ENCODE measurements around the gene RNF13.
A peak's percentile ranks its signal among the peaks of the same experiment; 100 is the strongest.
"Not testable (repeated sequence)": the region's sequence is repeated elsewhere in the genome, so short reads cannot be mapped to it uniquely, and the experiment has no call there.

Gene RNF13

DNA sequence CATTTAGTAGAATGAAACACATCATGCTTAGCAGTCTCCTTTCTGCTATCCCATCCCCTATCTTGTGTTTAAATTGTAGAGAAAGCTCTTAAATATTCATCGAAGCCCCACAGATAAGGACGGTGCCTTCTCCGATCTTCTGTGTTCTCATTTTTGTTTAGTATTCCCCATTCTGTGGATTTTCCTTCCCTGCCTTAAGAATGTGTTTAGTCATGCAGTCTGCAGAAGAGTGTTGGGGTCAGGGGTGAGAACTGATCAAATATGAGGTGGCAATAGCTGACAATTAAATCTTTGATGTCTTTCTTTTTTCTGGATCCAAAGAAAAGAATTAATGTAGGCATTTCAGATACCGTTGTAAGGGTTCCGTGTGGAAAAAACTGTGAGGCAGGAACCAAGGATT is 11.4 kb upstream of the RNF13 start:
- DNase-seq = no peak

DNA sequence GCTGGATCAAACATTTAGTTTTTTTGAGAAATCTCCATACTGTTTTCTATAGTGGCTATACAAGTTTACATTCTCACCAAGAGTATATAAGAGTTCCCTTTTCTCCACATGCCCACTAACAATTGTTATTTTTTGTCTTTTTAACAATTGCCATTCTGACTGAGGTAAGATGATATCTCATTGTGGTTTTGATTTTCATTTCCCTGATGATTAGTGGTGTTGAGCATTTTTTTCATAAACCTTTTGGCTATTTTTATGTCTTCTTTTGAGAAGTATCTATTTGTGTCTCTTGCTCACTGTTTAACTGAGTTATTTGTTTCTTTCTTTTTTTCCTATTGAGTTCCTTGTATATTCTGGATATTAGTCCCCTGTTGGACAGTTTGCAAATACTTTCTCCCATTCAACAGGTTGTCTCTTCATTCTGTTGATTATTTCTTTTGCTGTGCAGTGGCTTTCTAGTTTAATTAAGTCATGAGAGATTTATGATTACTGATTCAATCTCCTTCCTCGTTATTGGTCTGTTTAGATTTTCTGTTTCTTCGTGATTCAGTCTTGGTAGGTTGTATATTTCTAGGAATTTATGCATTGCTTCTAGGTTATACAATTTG is 6.7 kb upstream of the RNF13 start:
- no peak for DNase-seq

GRCh38 chr3:149808209-149808829 is 4.7 kb upstream of the RNF13 start:
- DNase-seq = peak; percentile 39

GRCh38 chr3:149809699-149810098 is 3.3 kb upstream of the RNF13 start:
- no peak for DNase-seq

- DNase-seq = no peak
Observed at GRCh38 chr3:149810846-149811245, 2.2 kb upstream of the RNF13 start.

GRCh38 chr3:149812165-149812605 is 830 bp upstream of the RNF13 start:
- no peak for DNase-seq

DNA sequence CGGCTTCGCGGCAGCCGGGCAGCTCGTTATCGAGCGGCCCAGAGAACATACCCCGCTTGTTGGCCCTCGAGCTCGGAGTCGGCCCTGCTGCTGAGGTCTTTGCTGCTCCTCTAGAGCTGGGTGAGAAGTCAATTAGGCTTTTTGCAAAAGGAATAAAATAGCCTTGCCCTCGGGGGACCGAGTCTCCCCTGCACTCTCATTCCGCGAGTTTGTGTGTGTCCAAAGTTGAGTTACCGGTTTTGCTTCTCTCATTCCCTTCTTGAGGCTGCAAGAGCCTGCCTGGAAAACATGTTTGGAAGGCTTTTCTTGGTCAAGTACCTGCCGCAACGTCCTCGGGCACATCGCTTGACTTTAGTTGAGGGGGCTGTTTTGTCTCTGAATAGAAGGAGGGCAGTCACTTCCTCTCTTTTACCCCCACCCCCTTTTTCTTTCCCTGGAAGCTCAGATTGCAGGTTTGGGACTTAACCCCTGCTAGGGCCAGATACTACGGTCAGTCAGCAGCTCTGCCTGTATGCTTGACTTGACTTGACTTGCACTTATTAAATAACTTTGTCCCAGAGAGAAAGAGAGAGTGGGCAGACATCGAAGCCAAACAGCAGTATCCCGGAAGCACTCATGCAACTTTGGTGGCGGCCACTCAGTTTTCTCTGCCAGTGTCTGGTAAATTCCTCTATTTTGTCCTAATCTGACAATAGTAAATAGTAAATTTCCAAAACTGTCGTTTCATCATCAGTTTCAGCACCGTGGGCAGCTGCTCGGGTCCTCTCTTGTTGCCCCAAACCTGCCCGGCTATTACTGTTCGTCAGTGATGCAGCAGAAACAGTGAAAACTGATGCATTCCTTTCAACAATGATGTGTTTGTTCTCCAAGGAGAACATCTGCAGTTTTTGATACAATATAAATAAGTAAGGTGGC is 609 bp downstream of the RNF13 start:
- no peak for DNase-seq

GRCh38 chr3:149815321-149815720 is 2.3 kb downstream of the RNF13 start:
- no peak for DNase-seq

GRCh38 chr3:149815728-149816127 is 2.7 kb downstream of the RNF13 start:
- no peak for DNase-seq

- DNase-seq = no peak
Observed at GRCh38 chr3:149816311-149816710, 3.3 kb downstream of the RNF13 start.

GRCh38 chr3:149816986-149817385 is 4.0 kb downstream of the RNF13 start:
- DNase-seq = no peak

- DNase-seq = no peak
Observed at GRCh38 chr3:149819432-149819831, 6.4 kb downstream of the RNF13 start.

GRCh38 chr3:149820183-149820582 is 7.2 kb downstream of the RNF13 start:
- DNase-seq = no peak

- no peak for DNase-seq
Observed at GRCh38 chr3:149826636-149827035, 13.6 kb downstream of the RNF13 start.

DNA sequence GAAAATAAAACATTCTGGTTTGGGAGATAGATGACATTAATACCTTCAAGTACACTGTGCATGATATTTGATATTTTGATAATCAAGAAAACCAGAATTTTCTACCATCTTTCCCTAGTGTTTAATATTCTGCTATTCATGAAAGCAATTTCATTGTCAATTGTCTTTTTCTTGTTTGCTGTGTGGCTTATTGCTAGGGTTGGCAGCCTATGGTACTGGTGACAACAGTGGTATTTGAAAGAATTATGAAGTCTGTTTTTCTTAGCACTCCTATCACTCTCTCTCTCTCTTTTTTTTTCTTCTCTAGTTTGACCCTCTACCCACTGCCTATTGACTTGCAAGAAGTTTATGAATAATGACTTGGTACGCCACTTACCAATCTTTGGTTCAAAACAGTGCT is 15.4 kb downstream of the RNF13 start:
- DNase-seq = no peak

GRCh38 chr3:149829631-149830030 is 16.6 kb downstream of the RNF13 start:
- DNase-seq = not testable (repeated sequence)

DNA sequence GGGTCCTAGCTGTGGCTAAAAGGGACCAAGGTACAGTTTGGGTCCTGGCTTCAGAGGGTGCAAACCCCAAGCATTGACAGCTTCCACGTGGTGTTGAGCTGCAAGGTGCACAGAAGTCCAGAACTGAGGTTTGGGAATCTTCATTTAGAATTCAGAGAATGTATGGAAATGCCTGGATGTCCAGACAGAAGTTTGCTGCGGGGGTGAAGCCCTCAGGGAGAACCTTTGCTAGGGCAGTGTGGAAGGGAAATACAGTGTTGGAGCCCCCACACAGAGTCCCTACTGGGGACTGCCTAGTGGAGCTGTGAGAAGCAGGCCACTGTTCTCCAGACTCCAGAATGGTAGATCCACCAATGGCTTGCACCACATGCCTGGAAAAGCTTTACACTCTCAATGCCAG is 17.9 kb downstream of the RNF13 start:
- no peak for DNase-seq

DNA sequence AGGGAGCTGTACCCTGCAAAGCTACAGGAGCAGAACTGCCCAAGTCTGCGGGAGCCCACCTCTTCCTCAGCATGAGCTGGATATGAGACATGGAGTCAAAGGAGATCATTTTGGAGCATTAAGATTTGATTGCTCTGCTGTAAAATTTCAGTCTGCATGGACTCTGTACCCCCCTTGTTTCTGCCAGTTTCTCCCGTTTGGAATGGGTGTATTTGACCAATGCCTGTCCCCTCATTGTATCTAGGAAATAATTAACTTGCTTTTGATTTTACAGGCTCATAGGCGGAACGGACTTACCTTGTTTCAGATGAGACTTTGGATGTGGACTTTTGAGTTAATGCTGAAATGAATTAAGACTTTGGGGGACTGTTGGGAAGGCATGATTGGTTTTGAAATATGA is 18.3 kb downstream of the RNF13 start:
- no peak for DNase-seq

- no peak for DNase-seq
Observed at GRCh38 chr3:149832086-149832485, 19.1 kb downstream of the RNF13 start.

- no peak for DNase-seq
Observed at GRCh38 chr3:149833241-149833640, 20.2 kb downstream of the RNF13 start.

DNA sequence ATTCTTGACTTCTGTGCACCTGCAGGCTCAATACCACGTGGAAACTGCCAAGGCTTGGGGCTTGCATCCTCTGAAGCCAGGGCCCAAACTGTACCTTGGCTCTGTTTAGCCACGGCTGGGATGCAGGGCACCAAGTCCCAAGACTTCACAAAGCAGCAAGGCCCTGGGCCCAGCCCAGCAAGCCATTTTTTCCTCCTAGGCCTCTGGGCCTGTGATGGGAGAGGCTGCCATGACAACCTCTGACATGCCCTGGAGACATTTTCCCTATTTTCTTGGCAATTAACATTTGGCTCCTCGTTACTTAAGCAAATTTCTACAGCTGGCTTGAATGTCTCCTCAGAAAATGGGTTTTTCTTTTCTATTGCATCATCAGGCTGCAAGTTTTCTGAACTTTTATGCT is 25.5 kb downstream of the RNF13 start:
- not testable (repeated sequence) for DNase-seq

DNA sequence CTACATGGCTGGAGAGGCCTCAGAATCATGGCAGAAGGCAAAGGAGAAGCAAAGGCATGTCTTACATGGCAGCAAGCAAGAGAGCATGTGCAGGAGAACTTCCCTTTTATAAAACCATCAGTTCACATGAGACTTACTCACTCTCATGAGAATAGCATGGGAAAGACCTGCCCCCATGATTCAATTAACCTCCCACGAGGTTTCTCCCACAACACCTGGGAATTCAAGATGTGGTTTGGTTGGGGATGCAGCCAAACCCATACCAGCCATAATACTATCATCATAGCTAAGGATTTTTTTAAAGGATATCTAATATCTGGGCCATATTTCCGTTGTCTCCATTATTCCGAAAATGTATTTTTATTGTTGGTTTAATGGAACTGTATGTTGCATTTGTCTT is 26.5 kb downstream of the RNF13 start:
- not testable (repeated sequence) for DNase-seq

DNA sequence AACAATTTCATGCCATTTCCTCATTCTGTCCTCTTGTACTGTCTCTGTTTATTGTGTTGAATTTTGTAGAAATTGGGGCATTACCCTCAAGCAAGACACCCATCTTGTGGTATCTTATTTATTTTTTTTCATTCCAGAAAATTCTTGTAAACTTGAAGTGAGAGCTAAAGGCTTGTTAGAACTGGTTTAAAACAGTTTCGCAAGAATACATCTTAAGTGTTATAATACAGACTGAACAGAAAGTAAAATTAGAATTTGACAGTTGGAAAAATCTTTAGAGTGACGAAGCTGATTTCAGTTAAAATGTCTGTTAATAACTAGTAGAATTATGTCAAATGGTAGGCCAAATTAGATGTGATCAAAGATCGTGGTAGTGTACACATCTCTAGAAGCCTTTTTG is 26.9 kb downstream of the RNF13 start:
- DNase-seq = no peak

DNA sequence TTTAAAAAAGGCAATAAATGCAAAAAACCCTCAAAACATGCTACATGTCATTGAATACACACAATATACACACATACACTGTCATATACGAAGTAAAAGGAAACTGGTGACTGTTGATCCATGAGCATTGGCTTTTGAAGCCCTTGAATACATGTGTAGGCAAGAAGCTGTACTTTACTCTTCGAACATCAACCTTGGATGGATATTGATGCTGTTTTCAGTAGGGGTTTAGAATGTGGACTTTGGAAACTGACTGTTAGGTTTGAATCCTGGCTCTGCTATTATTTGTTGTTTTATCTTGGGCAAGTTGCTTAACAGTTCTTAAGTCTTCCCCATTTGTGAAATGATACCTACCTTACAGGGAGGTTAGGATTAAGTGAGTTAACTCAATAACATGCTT is 30.5 kb downstream of the RNF13 start:
- no peak for DNase-seq
